Coronary artery (tissue), 2 donors: Measurements from ENCODE around the gene SH2D2A.

Source experiments
- DNase-seq: peaks from one replicate; pipeline ENCODE4 v3.0.0-alpha.2; 2017; ENCODE audit warnings: low spot score
- H3K27ac ChIP-seq, 2 donors: fragments of 200-600 bp; sonication (generic); one replicate each; pipeline ENCODE4 v1.5.1; 2016 to 2019
- H3K4me3 ChIP-seq: fragments of 200-600 bp; sonication (generic); 2 replicates; pipeline ENCODE4 v1.5.1; 2016; ENCODE audit warnings: mild to moderate bottlenecking, moderate library complexity
- CTCF ChIP-seq: fragments of 200-600 bp; sonication (generic); IDR thresholded peaks from one replicate; pipeline ENCODE4 v1.5.1; 2019; ENCODE audit warnings: antibody characterized with exemption

SH2D2A gene

DNA sequence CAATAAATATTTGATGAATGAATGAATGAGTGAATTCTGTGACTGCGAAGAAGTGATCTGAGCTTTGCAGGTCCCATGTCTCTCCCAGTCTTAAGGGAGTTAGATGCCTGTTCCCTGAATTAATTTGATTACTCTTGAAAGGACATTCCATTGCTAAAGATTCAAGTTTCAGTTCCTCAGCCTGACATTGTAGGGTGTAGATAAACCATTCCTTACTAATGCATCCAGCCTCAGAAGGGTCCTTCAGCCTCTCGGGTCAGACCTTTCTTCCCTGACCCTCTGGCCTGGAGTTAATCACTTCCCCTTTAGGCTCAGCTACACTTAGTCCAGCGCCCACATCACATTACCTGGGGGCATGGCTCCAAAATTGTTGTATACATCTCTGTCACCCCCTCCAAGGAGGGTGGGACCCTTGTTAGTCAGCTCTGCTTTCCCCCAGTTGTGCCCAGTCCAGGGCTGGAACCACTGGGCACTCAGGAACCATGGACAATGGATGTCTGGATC is 39.7 kb upstream of the SH2D2A start:
- no peak overlapping the region for H3K27ac ChIP-seq
- TF ChIP-seq CTCF, result no peak
- no peak overlapping the region for H3K4me3 ChIP-seq
- DNase-seq, result no peak

GRCh38 chr1:156854634-156855033 is 38.0 kb upstream of the SH2D2A start:
- no peak for DNase-seq
- Histone ChIP-seq H3K4me3 (no peak overlapping the region), H3K27ac (no peak overlapping the region)
- no peak for TF ChIP-seq CTCF

DNA sequence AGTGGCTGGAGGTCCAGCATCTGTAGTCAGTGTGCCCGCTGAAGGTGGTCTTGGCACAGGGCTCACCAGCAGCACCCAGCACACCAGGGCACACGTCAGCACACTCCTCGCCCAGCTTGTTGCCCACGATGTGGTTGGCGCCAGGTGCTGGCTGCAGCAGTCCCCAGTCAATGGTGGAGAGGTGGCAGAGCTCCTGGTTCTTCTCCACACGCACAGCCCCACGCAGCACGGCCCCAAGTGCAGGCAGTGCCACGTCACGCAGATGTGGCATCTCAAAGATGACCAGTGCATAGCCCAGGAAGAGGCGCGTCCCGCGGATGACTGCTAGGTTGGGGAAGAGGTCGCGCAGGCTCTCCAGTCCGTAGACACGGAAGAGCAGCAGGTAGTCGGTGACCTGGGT is 37.1 kb upstream of the SH2D2A start:
- no peak for DNase-seq
- TF ChIP-seq CTCF, result no peak
- H3K27ac ChIP-seq, result no peak overlapping the region
- H3K4me3 ChIP-seq, result no peak overlapping the region

DNA sequence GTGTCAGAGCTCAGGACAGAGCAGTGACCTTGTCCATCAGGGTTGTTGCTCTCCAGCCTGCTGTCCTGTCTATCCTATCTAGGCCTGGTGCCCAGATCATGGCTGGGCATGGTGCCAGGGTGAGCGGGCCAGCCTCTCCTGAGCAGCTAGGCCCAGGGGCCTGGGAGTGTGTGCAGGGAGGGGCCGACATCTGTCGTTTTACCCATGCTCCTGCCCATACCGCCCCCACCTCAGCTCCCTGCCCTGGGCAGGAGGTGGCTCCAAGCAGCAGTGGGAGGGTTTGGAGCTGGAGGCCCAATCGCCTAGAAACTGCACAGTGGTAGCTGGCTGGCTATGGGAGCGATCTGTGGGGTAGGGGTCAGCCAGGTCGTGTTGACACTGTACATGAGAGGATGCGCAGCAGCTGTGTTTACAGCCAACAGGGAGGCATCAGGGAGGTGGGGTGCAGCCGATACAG is 35.8 kb upstream of the SH2D2A start:
- no peak for DNase-seq
- no peak for TF ChIP-seq CTCF
- no peak overlapping the region for H3K27ac ChIP-seq
- H3K4me3 ChIP-seq, result no peak overlapping the region

GRCh38 chr1:156851779-156852417 is 35.2 kb upstream of the SH2D2A start:
- no peak overlapping the region for H3K27ac ChIP-seq
- no peak for DNase-seq
- H3K4me3 ChIP-seq, result no peak overlapping the region
- no peak for TF ChIP-seq CTCF

DNA sequence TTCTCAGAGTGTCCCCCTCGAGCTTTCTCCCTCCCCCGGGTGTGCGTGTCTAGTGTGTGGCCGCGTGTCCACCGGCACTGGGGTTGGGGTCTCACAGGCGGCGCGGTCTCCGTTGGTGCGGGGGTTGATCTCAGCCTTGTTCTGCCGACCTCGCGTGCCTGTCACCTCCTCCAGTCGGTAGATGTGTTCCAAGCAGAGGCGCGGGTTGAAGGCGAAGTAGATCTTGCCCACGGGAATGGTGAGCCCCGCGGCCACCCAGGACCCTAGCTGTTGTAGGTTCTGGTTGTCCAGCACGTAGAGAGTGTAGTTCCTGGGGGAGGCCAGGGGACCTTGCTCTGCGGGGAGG is 32.5 kb upstream of the SH2D2A start:
- H3K4me3 ChIP-seq, result no peak overlapping the region
- DNase-seq, result no peak
- no peak overlapping the region for H3K27ac ChIP-seq
- TF ChIP-seq CTCF, result no peak

DNA sequence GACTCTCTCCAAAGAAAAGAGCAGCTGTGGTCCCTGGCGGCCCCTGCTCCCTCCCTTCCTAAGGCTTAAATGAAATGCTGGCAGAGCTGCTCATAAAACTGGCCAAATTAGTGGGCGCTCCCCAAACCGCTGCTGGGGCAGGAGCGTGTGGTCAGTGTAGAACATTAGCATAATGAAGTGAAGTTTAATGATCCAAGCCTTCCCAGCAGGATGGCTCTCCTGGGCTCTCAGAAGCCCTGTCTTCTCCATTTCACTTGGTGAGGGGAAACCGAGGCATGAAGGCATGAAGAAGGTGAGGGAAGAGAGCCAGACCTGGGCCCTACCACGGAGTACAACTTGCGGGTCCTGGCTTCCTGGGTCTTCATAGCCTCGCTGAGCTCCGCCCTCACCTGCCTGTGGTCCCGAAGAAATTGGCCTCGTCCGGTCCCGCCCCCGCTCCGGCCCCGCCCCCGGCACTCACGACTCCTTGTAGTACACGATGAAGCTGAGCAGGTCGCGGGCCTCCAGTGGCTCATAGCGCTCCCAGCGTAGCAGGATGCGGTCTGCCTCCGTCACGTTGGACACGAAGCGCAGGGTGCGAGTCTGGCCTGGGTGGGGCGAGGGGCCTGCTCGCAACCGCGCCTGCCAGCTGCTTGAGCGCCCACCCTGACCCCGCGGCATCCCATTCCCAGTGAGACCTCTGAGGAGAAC is 32.0 kb upstream of the SH2D2A start:
- Histone ChIP-seq H3K27ac (no peak overlapping the region), H3K4me3 (no peak overlapping the region)
- DNase-seq, result no peak
- TF ChIP-seq CTCF, result no peak
